Kidney capillary endothelial cell (primary cell): Measurements from ENCODE around the gene LRRC49.
"Not testable (repeated sequence)": the region's sequence is repeated elsewhere in the genome, so short reads cannot be mapped to it uniquely, and the experiment has no call there.

Source experiments
- DNase-seq: peaks from one replicate; pipeline ENCODE4 v3.0.0-alpha.2; 2018; ENCODE audit warnings: low spot score

Gene LRRC49

GRCh38 chr15:70923311-70924080 lies 30.9 kb downstream of the LRRC49 start:
- DNase-seq, result no peak

GRCh38 chr15:70926914-70927313 lies 34.3 kb downstream of the LRRC49 start:
- DNase-seq, result not testable (repeated sequence)

GRCh38 chr15:70931821-70932220 lies 39.2 kb downstream of the LRRC49 start:
- no peak for DNase-seq

- no peak for DNase-seq
These were observed 39.8 kb downstream of the LRRC49 start for GRCh38 chr15:70932397-70932796.

- no peak for DNase-seq
These were observed 40.8 kb downstream of the LRRC49 start for GRCh38 chr15:70933411-70933810.

- no peak for DNase-seq
These were observed 43.0 kb downstream of the LRRC49 start for GRCh38 chr15:70935631-70936030.

- no peak for DNase-seq
These were observed 43.7 kb downstream of the LRRC49 start for GRCh38 chr15:70936326-70936725.

- not testable (repeated sequence) for DNase-seq
These were observed 50.7 kb downstream of the LRRC49 start for GRCh38 chr15:70943285-70943684.

GRCh38 chr15:70947351-70948335 lies 55.0 kb downstream of the LRRC49 start:
- DNase-seq, result no peak

GRCh38 chr15:70950953-70951352 lies 58.3 kb downstream of the LRRC49 start:
- no peak for DNase-seq

GRCh38 chr15:70954171-70954570 lies 61.5 kb downstream of the LRRC49 start:
- DNase-seq, result no peak

- no peak for DNase-seq
These were observed 62.1 kb downstream of the LRRC49 start for GRCh38 chr15:70954733-70955132.

- DNase-seq, result no peak
These were observed 62.5 kb downstream of the LRRC49 start for GRCh38 chr15:70955151-70955550.

- DNase-seq, result no peak
These were observed 63.8 kb downstream of the LRRC49 start for GRCh38 chr15:70956201-70956995.

GRCh38 chr15:70962084-70962483 lies 69.5 kb downstream of the LRRC49 start:
- no peak for DNase-seq

GRCh38 chr15:70963199-70963598 lies 70.6 kb downstream of the LRRC49 start:
- DNase-seq, result no peak

- DNase-seq, result no peak
These were observed 71.4 kb downstream of the LRRC49 start for GRCh38 chr15:70964058-70964457.

- DNase-seq, result no peak
These were observed 72.1 kb downstream of the LRRC49 start for GRCh38 chr15:70964686-70965085.

- DNase-seq, result no peak
These were observed 75.0 kb downstream of the LRRC49 start for GRCh38 chr15:70967646-70968045.

GRCh38 chr15:70974004-70974832 lies 81.6 kb downstream of the LRRC49 start:
- DNase-seq, result peak; percentile 33

GRCh38 chr15:70976851-70977250 lies 84.2 kb downstream of the LRRC49 start:
- no peak for DNase-seq
